NB4 (cell line): ENCODE results near the gene COG2.
"Not testable (repeated sequence)": the region's sequence is repeated elsewhere in the genome, so short reads cannot be mapped to it uniquely, and the experiment has no call there.

ENCODE experiments used
- DNase-seq: peaks from one replicate; pipeline ENCODE4 v3.0.0; 2010; ENCODE audit warnings: low read depth
- H3K4me3 ChIP-seq: one replicate; pipeline ENCODE4 v1.5.1; 2011; ENCODE audit warnings: mild to moderate bottlenecking, low read depth, low read length, moderate library complexity
- MYC ChIP-seq: IDR thresholded peaks from 2 replicates; pipeline ENCODE4 v1.6.1; 2011; ENCODE audit warnings: low read depth, low read length
- POLR2A ChIP-seq: IDR thresholded peaks from 2 replicates; pipeline ENCODE4 v1.6.1; 2011; ENCODE audit warnings: mild to moderate bottlenecking; ENCODE audit not compliant: insufficient read length; ENCODE audit errors: extremely low read depth
- TF ChIP-seq, protein P1 (sequence below): IDR thresholded peaks from 2 replicates; pipeline ENCODE4 v1.6.1; 2011; ENCODE audit warnings: low read depth, low read length
- TF ChIP-seq, protein P2 (sequence below): IDR thresholded peaks from one replicate; pipeline ENCODE4 v1.5.1; 2012; ENCODE audit warnings: low read depth, low read length

COG2 gene

DNA sequence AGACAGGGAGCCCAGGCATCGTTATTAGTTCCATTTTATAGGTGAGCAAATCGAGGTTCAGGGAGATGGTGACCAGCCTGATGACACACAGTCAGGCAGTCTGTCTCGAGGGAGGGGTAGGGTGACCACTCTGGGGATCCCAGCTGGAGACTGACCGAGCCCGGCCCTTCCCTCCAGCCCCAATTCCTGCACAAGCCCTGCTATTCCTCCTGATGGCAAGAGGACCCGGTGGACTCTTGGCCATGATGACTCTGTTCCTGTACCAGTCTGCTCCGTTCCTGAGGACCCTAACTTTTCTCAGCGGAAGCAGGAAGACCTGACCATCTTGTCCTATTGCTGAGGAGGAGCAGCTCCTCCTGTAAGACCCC is 71.2 kb downstream of the COG2 start:
- TF ChIP-seq, protein P1, sequence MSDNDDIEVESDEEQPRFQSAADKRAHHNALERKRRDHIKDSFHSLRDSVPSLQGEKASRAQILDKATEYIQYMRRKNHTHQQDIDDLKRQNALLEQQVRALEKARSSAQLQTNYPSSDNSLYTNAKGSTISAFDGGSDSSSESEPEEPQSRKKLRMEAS = no peak
- TF ChIP-seq MYC (no peak), POLR2A (no peak)
- TF ChIP-seq, protein P2, sequence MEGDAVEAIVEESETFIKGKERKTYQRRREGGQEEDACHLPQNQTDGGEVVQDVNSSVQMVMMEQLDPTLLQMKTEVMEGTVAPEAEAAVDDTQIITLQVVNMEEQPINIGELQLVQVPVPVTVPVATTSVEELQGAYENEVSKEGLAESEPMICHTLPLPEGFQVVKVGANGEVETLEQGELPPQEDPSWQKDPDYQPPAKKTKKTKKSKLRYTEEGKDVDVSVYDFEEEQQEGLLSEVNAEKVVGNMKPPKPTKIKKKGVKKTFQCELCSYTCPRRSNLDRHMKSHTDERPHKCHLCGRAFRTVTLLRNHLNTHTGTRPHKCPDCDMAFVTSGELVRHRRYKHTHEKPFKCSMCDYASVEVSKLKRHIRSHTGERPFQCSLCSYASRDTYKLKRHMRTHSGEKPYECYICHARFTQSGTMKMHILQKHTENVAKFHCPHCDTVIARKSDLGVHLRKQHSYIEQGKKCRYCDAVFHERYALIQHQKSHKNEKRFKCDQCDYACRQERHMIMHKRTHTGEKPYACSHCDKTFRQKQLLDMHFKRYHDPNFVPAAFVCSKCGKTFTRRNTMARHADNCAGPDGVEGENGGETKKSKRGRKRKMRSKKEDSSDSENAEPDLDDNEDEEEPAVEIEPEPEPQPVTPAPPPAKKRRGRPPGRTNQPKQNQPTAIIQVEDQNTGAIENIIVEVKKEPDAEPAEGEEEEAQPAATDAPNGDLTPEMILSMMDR = no peak
- DNase-seq = no peak
- no peak overlapping the region for H3K4me3 ChIP-seq

DNA sequence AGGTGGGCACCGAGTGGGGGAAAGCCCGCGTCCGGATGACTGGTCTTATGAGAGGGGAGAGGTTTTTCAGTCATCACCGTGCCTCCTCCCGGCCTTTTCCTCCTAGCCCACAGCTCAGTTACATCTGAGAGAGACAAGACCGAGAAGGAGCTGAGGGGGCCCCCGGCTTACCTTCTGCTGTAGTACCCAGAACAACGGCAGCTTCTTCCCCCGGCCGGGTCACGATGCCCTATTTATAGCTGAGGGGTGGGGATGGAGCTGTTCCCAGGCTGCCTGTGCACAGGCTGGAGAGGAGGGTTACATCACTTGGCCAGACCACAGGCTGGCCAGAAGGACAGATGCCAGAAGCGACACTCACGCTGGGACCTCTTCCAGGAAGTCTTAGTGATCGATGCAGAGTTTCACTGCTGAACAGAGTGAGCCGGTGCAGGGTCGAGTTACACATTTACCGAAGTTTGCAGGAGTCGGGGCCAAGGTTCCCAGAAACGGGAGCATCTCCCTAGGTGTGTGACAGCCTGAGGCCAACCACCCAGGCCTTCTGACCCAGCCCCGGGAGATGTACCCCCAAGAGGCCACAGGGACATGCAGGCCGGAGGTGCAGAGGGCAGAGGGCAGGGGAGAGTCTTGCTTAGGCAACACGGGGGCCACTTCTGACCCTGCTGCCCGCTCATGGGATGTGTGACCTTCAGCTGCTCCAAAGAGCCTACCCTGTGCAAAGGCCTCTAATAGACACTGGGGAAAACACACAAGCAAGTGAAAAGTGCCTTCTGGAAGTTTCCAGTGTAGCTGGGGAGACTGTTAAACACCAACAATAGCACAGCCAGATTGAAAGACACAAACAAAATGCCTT is 71.9 kb downstream of the COG2 start, which contains the start of gene AGT:
AGT (minus strand) TSS at position 208 of the 850 bp plus-strand sequence. CDS start 3,299 bp downstream, outside the sequence.
- TF ChIP-seq POLR2A (no peak), MYC (no peak)
- TF ChIP-seq, protein P1 = no peak
- TF ChIP-seq, protein P2 = no peak
- DNase-seq = peak; percentile 9
- no peak within 1 kb of the TSS for H3K4me3 ChIP-seq

DNA sequence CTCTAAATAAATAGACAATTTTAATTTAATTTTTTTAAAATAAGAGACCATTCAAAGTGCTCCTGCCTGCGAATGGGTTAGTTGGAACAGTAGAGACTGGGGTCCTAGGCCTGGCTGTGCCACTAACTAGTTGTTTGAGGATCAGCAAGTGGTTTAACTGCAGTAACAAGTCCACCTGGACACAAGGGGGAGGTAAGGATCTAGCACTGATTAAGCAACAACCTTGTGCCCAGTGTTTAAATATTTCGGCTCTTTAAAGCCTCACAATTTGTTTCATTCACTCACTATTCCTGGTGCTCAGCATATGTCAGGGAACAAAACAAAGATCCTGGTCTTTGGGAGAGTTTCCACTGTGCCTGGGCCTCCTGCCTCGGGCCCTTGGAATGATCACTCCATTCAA is 73.2 kb downstream of the COG2 start:
- H3K4me3 ChIP-seq = no peak overlapping the region
- DNase-seq = no peak
- no peak for TF ChIP-seq MYC
- TF ChIP-seq, protein P1 = no peak
- TF ChIP-seq, protein P2 = no peak
- TF ChIP-seq POLR2A = no peak

DNA sequence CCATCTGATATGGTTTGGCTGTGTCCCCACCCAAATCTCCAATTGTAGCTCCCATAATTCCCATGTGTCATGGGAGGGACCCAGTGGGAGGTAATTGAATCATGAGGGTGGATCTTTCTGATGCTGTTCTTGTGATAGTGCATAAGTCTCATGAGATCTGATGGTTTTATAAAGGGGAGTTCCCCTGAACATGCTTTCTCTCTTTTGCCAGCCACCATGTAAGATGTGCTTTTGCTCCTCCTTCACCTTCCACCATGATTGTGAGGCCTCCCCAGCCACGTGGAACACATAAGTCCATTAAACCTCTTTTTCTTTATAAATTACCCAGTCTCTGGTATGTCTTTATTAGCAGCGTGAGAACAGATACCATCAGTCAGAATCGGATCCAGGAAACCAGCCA is 74.2 kb downstream of the COG2 start:
- H3K4me3 ChIP-seq, DNase-seq: not testable (repeated sequence)

DNA sequence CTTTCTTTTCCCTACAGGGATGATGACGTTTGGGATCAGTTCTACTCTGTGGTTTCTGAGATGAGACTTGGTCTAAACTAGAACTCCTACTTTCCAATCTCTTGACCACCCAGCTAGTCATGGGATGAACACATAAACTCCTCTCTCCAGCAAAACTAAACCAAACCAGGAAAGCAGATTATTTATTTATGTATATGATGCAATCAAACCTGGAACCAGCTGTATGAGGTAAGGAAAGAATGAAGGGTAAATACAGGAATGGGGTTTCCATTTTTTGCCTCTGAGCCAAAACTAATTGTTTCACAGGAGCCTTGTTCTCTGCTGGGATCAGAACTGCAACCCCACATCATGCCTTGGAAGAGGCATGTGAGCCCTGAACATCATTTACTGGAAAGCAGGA is 75.0 kb downstream of the COG2 start:
- no peak for DNase-seq
- TF ChIP-seq, protein P1 = no peak
- TF ChIP-seq POLR2A (no peak), MYC (no peak)
- TF ChIP-seq, protein P2 = no peak

DNA sequence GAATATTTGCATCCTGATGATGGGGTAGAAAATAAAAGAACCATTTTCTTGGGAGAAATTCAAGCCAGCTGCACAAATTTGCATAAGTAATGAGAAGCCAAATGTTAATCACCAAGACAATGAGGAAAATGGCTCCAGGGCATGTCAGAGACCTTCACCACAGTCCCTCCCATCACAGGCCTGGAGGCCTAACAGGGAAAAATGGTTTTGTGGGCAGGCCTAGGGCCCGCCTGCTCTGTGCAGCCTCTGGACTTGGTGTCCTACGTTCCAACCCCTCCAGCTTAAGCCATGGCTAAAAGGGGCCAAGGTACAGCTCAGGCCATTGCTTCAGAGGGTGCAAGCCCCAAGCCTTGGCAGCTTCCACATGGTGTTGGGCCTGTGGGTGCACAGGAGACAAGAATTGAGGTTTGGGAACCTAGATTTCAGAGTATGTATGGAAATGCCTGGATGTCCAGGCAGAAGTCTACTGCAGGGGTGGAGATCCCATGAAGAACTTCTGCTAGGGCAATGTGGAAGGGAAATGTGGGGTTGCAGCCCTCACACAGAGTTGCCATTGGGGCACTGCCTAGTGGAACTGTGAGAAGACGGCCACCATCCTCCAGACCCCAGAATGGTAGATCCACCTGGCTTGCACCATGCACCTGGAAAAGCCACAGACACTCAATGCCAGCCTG is 79.7 kb downstream of the COG2 start:
- DNase-seq, H3K4me3 ChIP-seq: not testable (repeated sequence)

More for the DNA sequence above, 75.0 kb downstream of the COG2 start:
- H3K4me3 ChIP-seq = no peak overlapping the region
